Right renal pelvis (tissue), 4 donors: ENCODE measurements around the gene AMOTL1. TPM values are rescaled to one million over a fixed set of nuclear protein-coding genes. Genes with fewer than 3 reads are reported as not detected.

Experiments used
- DNase-seq, 4 donors: peaks; one replicate each; pipeline ENCODE4 v3.0.0-alpha.2; 2013; ENCODE audit warnings: low read depth in 4 of 4, low spot score in 3 of 4, missing footprints in 1 of 4
- polyA plus RNA-seq, 4 donors: library from polyadenylated mRNA; unstranded; fragments of 120-200 nt; gene quantifications; one replicate each; pipeline ENCODE4 v1.2.1, GENCODE V29; 2013; ENCODE audit not compliant: insufficient read length in 4 of 4

The AMOTL1 gene
- polyA plus RNA-seq, 4 donors = 42.9 to 50.3 (median 46.1) TPM

DNA sequence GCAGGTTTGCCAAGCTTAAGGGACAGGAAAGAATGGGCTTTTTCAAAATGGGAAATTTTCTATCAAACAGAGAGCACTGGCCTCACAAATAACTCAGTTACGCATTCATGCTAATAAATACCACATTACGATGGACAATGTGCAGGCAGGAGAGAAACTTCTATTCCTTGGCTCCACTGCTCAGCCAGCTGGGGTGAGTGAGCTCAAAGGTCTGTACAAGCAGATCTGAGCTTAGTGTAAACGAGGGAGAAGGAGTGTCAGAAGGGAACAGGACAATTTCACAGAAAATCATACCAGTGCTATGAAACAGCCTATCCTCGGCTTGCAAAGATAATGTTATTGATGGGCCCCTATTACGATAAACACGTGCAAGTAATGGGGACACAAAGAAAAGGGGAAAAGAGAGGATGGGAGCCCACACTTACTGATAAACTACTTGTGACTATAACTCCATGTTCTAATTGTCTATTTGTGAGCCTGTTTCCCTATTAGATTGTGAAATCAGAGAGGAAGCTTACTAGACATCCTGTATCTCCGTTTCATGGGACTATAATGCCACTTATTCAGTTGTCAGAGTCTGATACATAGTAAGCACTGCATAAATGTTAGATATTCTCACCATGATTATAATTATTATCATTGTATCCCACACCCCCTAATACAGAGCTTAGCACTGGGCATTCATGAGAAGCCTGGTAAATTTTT lies 46.3 kb downstream of the AMOTL1 start:
- DNase-seq = no peak

- no peak for DNase-seq
Measured at GRCh38 chr11:94815705-94816344, 47.7 kb downstream of the AMOTL1 start.

GRCh38 chr11:94820480-94820879 lies 52.3 kb downstream of the AMOTL1 start:
- DNase-seq = no peak

GRCh38 chr11:94821439-94821838 lies 53.3 kb downstream of the AMOTL1 start:
- DNase-seq = no peak

DNA sequence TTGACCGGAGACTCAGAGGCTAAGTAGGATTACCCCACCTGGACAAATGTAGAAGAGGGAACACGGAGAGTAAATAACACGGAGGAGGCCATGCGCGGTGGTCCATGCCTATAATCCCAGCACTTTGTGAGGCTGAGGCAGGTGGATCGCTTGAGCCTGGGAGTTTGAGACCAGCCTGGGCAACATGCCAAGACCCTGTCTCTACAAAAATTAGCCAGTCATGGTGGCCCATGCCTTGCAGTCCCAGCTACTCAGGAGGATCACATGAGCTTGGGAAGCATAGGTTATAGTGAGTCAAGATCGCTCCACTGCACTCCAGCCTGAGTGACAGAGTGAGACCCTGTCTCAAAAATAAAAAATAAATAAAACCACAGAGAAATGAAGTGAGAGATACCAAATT lies 53.9 kb downstream of the AMOTL1 start:
- DNase-seq = no peak

GRCh38 chr11:94823102-94823732 lies 55.1 kb downstream of the AMOTL1 start:
- no peak for DNase-seq

GRCh38 chr11:94825031-94825430 lies 56.9 kb downstream of the AMOTL1 start:
- no peak for DNase-seq

DNA sequence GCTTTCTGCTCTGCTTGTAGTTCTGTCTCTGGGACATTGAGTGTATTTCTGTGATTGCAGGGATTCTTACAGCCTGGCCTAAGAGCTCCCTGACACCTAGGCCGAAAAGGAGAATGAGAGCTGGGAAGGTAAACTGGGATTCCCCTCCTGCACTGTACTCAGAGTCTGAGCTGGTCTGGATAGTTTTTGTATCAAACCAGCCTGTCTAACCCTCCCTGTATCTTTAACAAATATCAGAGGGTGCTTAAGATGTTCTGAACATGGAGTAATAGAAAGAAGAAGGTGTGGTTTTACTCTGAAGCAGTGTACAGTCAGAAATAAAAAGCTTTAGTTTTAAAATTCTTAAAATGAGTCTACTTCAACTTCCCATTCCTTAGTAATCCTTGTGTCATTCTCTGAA lies 57.3 kb downstream of the AMOTL1 start:
- no peak for DNase-seq

DNA sequence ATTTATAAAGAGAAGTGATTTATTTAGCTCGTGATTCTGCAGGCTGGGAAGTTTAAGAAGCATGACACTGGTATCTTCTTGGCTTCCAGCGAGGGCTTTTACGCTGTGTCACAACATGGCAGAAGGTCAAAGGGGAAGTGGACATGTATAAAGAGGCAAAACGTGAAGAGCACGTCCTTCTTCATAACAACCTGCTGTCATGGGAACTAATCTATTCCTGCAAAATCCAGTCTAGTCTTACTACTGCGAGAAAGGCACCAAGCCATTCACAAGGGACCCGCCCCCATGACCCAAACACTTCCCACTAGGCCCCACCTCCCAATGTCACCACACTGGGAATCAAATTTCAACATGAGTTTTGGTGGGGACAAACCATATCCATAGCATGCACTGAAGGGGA lies 58.3 kb downstream of the AMOTL1 start:
- DNase-seq = no peak

- DNase-seq = no peak
Measured at GRCh38 chr11:94828088-94828487, 59.9 kb downstream of the AMOTL1 start.

DNA sequence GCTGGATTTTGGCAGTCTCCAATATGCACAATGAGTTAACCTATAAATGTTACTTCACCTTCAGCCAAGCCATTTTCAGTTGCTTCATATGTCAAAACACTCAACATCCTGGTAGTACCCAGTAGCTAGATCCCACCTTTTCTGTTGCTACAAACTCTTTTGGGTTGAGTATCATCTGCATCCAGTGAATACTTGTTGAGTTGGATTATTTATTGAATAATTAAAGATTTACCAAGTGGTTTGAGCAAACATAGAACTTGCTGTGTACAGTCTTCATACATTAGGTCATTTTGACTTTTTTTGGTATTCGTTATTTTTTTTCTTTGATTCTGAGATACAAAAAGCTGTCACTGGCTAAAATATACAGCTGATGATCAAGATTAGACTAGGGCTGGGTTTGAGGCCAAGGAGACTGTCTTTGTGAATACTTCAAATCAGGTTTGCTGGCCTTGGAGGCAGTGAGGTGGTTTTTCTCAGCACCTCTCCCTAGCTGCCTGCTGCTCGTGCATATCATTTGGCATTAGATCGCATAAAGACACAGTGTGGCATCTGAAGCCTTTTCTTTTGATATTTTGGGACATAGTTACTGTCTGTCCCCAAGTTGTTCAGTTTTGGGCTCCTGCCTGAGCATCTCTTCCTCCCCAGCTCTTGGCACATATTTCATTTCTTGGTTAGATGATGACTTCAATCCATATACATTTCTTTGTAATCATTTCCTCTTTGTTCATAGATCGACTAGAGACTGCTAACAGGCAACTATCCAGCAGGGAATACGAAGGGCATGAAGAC lies 62.8 kb downstream of the AMOTL1 start:
- DNase-seq = no peak

GRCh38 chr11:94831529-94831928 lies 63.4 kb downstream of the AMOTL1 start:
- no peak for DNase-seq

DNA sequence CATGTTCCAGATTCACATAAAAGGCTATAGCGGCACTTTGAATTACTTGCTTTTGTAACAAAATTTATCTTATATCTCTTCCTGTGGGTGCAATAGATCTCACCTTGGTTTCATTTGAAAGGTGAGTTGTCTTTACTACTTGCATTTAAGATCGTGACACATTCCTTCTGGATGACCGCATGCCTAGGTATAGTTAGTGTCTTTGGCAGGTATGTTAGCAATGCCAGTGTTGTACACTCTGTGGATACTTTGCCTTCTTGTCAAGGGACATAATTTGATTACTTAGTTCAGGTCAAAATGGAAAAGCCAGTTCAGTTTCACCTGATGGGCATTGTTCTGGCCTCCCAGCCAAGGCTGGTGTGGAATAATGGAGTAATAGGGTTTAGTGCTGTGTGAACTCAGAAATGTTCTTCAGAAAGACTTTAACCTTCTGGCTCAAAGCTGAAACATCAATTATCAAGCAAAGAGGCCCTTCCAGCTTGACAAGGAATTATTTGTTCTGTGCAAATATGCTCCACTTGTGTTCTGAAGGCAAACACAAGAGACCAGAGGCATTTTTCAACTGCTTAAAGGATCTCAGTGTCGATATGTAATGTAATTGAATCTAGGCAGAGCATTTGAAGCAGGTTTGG lies 64.6 kb downstream of the AMOTL1 start:
- no peak for DNase-seq

GRCh38 chr11:94834911-94835593 lies 66.9 kb downstream of the AMOTL1 start:
- no peak for DNase-seq

DNA sequence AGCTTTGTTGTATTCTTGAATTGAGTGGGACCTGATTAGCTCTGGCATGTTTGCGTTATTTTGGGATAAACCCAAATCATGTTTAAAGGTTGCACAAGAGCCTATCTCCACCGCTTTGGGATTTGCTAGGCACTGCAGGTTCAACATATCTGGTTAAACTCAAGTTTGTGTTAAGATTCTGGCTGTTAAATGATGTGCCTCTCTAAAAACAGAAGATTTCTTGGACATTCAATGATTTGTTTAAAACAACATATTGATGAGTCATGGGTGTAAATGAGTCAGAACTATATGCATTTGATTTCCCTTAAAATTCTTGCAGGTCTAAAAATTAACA lies 67.4 kb downstream of the AMOTL1 start:
- no peak for DNase-seq

DNA sequence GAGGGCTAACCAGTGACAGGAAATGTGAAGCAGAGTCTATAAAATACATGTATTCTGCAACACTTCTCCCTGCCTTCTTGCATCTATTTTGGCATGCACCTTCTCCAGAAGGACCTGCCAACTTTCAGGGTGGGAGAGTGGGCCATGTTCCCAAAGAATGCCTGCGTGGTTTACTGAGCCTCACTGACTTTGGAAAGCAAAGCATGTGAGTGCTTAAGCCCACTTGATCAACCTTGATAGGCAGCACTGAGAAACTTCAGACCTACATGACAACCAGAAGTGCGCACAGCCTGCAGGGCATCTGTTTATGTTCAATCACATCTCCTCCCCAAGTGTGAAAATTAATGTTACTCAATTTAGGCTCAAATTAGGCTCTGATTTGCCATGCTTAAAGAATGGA lies 69.2 kb downstream of the AMOTL1 start:
- DNase-seq = no peak

GRCh38 chr11:94838027-94838731 lies 70.0 kb downstream of the AMOTL1 start:
- DNase-seq = no peak

GRCh38 chr11:94840209-94840608 lies 72.1 kb downstream of the AMOTL1 start:
- peak in 2 of 4 donors; percentile 23 to 30 for DNase-seq

- DNase-seq = no peak
Measured at GRCh38 chr11:94844031-94844430, 75.9 kb downstream of the AMOTL1 start.

- DNase-seq = no peak
Measured at GRCh38 chr11:94845622-94846021, 77.5 kb downstream of the AMOTL1 start.
